ENCODE measurements around the gene C11orf52.

GRCh38 chr11:111969344-111969743, 50.6 kb downstream of the C11orf52 start:
- TF ChIP-seq HDGF (IDR thresholded peaks at IDR 0.05; ENCODE audit: borderline replicate concordance) (no peak), TARDBP (IDR thresholded peaks at IDR 0.05) (no peak), CTBP1 (IDR thresholded peaks at IDR 0.05; ENCODE audit: borderline replicate concordance) (no peak), FOXM1 (IDR thresholded peaks at IDR 0.05; ENCODE audit: borderline replicate concordance) (no peak), ARNT (IDR thresholded peaks at IDR 0.05) (no peak), ELF4 (IDR thresholded peaks at IDR 0.05) (no peak), ZNF384 (IDR thresholded peaks at IDR 0.05) (no peak), SP1 (IDR thresholded peaks at IDR 0.05) (no peak), L3MBTL2 (conservative IDR thresholded peaks at IDR 0.05) (no peak), BHLHE40 (IDR thresholded peaks at IDR 0.05; ENCODE audit: borderline replicate concordance) (no peak), SUZ12 (IDR thresholded peaks at IDR 0.05) (no peak), FOXK2 (IDR thresholded peaks at IDR 0.05) (no peak), FOXA1 (IDR thresholded peaks at IDR 0.05) (no peak)
- TF ChIP-seq, protein P1, sequence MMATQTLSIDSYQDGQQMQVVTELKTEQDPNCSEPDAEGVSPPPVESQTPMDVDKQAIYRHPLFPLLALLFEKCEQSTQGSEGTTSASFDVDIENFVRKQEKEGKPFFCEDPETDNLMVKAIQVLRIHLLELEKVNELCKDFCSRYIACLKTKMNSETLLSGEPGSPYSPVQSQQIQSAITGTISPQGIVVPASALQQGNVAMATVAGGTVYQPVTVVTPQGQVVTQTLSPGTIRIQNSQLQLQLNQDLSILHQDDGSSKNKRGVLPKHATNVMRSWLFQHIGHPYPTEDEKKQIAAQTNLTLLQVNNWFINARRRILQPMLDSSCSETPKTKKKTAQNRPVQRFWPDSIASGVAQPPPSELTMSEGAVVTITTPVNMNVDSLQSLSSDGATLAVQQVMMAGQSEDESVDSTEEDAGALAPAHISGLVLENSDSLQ (IDR thresholded peaks at IDR 0.05), result no peak

Measured in HEK293T (cell line).